COLO829 (cell line): ENCODE results near the gene NUP188.
A peak's percentile ranks its signal among the peaks of the same experiment; 100 is the strongest.
"Not testable (repeated sequence)": the region's sequence is repeated elsewhere in the genome, so short reads cannot be mapped to it uniquely, and the experiment has no call there.

Experiments used
- DNase-seq: peaks from one replicate; pipeline ENCODE4 v3.0.0; 2012; ENCODE audit warnings: low spot score

Gene NUP188

GRCh38 chr9:128916745-128917144 lies 30.8 kb upstream of the NUP188 start:
- no peak for DNase-seq

- DNase-seq = no peak
Observed at GRCh38 chr9:128917151-128917849, 30.2 kb upstream of the NUP188 start.

- no peak for DNase-seq
Observed at GRCh38 chr9:128918921-128919320, 28.6 kb upstream of the NUP188 start.

GRCh38 chr9:128919402-128920089 lies 28.0 kb upstream of the NUP188 start:
- DNase-seq = no peak

- no peak for DNase-seq
Observed at GRCh38 chr9:128920381-128921058, 27.0 kb upstream of the NUP188 start, which contains the start of gene PHYHD1. Gene PHYHD1 (plus strand): TSS chr9:128920982. CDS start chr9:128922324, 1,342 bp downstream.

GRCh38 chr9:128921881-128922763 lies 25.4 kb upstream of the NUP188 start:
- no peak for DNase-seq

- no peak for DNase-seq
Observed at GRCh38 chr9:128923493-128923883, 24.0 kb upstream of the NUP188 start.

DNA sequence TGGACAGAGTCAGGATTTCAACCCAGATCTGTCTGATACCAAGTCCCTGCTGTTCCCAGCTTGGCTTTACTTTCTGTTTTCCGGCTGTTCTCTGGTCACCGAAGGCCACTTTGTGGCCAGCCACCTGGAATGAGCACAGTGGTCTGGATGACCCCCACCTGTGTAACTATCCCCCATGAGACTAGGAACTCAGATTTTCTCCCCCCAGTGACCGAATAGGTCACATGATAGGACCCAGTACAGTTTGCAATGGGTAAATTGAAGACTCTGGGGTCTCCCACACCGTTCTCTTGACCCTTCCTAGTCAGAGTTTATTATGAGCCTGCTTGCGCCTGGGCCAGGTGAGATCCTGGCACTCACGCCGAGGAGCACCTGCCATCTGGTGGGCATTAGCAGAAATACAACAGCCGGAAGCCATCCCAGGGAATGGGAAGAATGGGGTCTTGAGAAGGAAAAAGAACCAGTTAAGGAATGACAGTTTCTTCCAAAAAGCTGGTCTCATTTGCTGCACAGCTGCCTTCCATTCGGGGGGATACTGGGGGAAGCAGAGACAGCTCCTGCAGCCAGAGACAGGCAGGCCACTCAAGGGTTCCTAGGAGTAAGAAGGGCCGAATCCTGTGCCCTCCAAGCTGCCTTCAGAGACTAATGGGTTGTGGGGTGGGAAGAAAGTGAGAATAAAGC lies 19.6 kb upstream of the NUP188 start:
- peak; percentile 76 for DNase-seq

GRCh38 chr9:128928624-128929023 lies 18.9 kb upstream of the NUP188 start:
- peak; percentile 56 for DNase-seq

- DNase-seq = no peak
Observed at GRCh38 chr9:128929560-128929959, 17.9 kb upstream of the NUP188 start.

- DNase-seq = no peak
Observed at GRCh38 chr9:128933731-128934130, 13.8 kb upstream of the NUP188 start.

DNA sequence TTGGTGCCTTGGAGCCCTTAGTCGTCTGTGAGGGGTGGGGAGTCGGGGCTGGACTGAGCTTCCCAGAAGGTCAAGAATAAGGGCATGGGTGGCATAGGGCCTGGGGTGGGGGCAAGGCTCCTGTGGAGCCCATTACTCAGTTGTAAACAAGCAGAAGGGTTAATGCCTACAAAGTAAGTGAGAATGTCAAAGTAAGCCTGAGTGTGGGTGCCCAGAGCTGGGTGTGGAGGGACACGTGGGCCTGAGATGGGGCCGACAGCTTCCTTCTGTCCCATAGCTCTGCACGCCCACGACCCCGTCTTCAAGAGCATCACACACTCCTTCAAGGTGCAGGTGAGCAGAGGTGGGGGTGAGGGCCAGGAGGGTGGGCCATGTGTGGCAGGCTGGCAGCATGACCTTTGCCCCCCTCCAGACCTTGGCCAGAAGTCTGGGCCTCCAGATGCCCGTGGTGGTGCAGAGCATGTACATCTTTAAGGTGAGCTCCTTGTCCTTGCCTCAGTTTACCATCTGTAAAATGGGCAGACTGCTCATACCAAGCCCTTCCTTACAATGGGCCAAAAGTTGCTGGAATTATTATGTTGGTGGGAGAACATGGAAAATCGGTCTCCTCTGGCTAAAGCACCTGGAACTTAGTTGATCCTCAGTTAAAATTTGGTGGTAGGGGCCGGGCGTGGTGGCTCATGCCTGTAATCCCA lies 11.2 kb upstream of the NUP188 start:
- no peak for DNase-seq

GRCh38 chr9:128937310-128938165 lies 10.0 kb upstream of the NUP188 start:
- no peak for DNase-seq

DNA sequence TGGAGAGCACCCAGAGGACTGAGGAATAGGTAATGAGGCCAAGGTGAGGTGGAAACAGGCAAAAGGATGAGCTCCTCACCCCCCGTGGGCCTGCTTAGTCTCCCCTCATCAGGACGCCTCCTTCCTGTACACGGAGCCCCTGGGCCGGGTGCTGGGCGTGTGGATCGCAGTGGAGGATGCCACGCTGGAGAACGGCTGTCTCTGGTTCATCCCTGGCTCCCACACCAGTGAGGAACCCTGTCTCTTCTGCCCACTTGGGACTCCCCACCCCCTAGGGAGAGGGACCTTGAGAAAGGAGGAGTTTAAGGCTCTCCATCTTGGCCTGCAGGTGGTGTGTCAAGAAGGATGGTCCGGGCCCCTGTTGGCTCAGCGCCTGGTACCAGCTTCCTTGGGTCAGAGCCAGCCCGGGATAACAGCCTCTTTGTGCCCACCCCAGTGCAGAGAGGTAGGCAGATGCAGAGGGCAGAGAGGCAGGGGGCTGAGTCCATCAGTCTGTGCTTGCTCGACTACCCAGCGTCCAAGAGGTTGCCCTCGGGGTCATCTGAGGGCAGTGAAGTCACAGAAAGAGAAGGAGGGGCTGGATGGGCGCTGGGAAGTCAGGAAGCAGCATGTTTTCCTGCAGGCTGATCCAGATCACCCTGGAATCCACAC lies 7.1 kb upstream of the NUP188 start:
- no peak for DNase-seq

DNA sequence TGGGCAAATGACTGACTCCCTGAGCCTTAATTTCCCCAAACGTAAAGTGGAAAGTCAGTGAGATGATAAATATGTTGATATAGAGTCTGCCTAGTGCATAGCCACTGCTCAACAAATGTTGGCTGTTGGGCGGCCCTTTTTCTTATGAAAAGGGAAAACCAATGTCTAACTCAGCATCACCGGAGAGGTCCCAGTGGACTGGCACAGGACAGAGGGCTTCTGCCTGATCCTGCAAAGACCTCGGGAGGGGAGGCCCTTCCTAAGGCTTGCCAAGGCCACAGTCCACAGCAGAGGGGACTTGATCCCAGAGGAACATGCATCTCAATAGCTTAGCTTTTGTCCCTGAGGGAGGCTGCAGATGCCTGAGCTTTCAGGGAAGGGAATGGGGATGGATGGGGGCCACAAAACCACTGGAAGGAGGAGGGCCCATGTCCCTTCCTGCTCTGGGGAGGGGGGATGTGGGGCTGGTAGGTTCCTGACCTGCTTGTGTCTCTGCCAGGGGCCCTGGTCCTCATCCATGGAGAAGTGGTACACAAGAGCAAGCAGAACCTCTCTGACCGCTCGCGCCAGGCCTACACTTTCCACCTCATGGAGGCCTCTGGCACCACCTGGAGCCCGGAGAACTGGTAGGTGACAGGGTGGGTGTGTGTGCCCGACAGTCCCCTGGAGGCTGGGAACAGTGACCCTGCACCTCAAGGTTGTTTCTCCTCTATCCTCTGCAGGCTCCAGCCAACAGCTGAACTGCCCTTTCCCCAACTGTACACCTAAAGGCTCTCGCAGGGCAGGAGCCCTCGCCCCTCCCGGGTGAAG lies 6.3 kb upstream of the NUP188 start:
- DNase-seq = no peak

- DNase-seq = no peak
Observed at GRCh38 chr9:128943832-128944620, 3.5 kb upstream of the NUP188 start.

GRCh38 chr9:128944966-128945365 lies 2.5 kb upstream of the NUP188 start:
- DNase-seq = not testable (repeated sequence)
